K562 (cell line): ENCODE results near the gene HRG. TPM values are rescaled to one million over a fixed set of nuclear protein-coding genes. Genes with fewer than 3 reads are reported as not detected.

Experiments
- ARID1B ChIP-seq: fragments of 450-650 bp; IDR thresholded peaks from 2 replicates; pipeline ENCODE4 v1.6.1; 2016; ENCODE audit warnings: antibody characterized with exemption, mild to moderate bottlenecking, inconsistent platforms
- ATF1 ChIP-seq, 2 experiments: fragments of 450-650 bp in 1 of 2; IDR thresholded peaks; 2 replicates each; pipeline ENCODE4 v1.6.1; 2016; ENCODE audit warnings: missing compliant biosample characterization in 1 of 2, missing genetic modification characterization in 1 of 2
- BCL6 ChIP-seq: fragments of 250-450 bp; sonication (Bioruptor Pico); IDR thresholded peaks from 2 replicates; pipeline ENCODE4 v1.4.0; 2020
- CBX1 ChIP-seq: sonication (generic); IDR thresholded peaks from 2 replicates; pipeline ENCODE4 v1.6.1; 2016; ENCODE audit warnings: antibody characterized with exemption, low read depth, mild to moderate bottlenecking
- CBX3 ChIP-seq, 2 experiments: IDR thresholded peaks; 1 replicate in 1 of 2; 2 replicates in 1 of 2; pipeline ENCODE4 v1.6.1; 2012; ENCODE audit warnings: inconsistent platforms in 2 of 2, low read length in 2 of 2, borderline replicate concordance in 1 of 2, control low read depth in 1 of 2
- CREBBP ChIP-seq: IDR thresholded peaks from one replicate; pipeline ENCODE4 v1.6.1; 2012; ENCODE audit warnings: low read depth, mild to moderate bottlenecking, control low read depth, inconsistent platforms, low read length
- ELF1 ChIP-seq: fragments of 200-800 bp; sonication (Bioruptor generic); IDR thresholded peaks from 2 replicates; pipeline ENCODE4 v1.6.1; 2016; ENCODE audit warnings: missing genetic modification characterization, missing compliant biosample characterization
- ETV1 ChIP-seq: fragments of 450-650 bp; conservative IDR thresholded peaks from 2 replicates; pipeline ENCODE4 v1.6.1; 2016; ENCODE audit warnings: missing genetic modification characterization, control low read depth, low read depth, missing compliant biosample characterization
- HDAC1 ChIP-seq, 2 experiments: fragments of 450-650 bp; IDR thresholded peaks; 2 replicates each; pipeline ENCODE4 v1.6.1; 2016 to 2017; ENCODE audit warnings: inconsistent platforms in 1 of 2, mild to moderate bottlenecking in 1 of 2, moderate library complexity in 1 of 2
- HNRNPL ChIP-seq: fragments of 200-400 bp; formaldehyde crosslinking; IDR thresholded peaks from 2 replicates; pipeline ENCODE4 v1.6.1; 2017; ENCODE audit warnings: low read depth, mild to moderate bottlenecking, low read length
- HOXB6 ChIP-seq: fragments of 250-450 bp; sonication (Bioruptor Pico); IDR thresholded peaks from 2 replicates; pipeline ENCODE4 v1.5.1; 2022; ENCODE audit warnings: mild to moderate bottlenecking, borderline replicate concordance
- KLF13 ChIP-seq: fragments of 450-650 bp; IDR thresholded peaks from 2 replicates; pipeline ENCODE4 v1.6.1; 2016; ENCODE audit warnings: missing genetic modification characterization, low read depth, mild to moderate bottlenecking, missing compliant biosample characterization, moderate library complexity, borderline replicate concordance
- MAFG ChIP-seq: fragments of 450-650 bp; conservative IDR thresholded peaks from 2 replicates; pipeline ENCODE4 v1.6.1; 2016; ENCODE audit warnings: missing genetic modification characterization, missing compliant biosample characterization
- MEIS2 ChIP-seq: fragments of 450-650 bp; IDR thresholded peaks from 2 replicates; pipeline ENCODE4 v1.6.1; 2014; ENCODE audit warnings: mild to moderate bottlenecking; ENCODE audit not compliant: partially characterized antibody
- MXI1 ChIP-seq: IDR thresholded peaks from 2 replicates; pipeline ENCODE4 v1.6.1; 2011; ENCODE audit warnings: low read depth, mild to moderate bottlenecking, improper control_type of control experiment, low read length
- PHTF2 ChIP-seq: fragments of 250-450 bp; sonication (Bioruptor Pico); IDR thresholded peaks from 2 replicates; pipeline ENCODE4 v1.5.0; 2021; ENCODE audit warnings: mild to moderate bottlenecking
- XRCC3 ChIP-seq: fragments of 450-650 bp; IDR thresholded peaks from 2 replicates; pipeline ENCODE4 v1.6.1; 2017; ENCODE audit warnings: mild to moderate bottlenecking, moderate library complexity
- ZNF79 ChIP-seq: fragments of 250-450 bp; sonication (Bioruptor Pico); IDR thresholded peaks from 2 replicates; pipeline ENCODE4 v1.4.0; 2020; ENCODE audit warnings: low read depth, mild to moderate bottlenecking, moderate library complexity
- ZSCAN29 ChIP-seq: fragments of 450-650 bp; IDR thresholded peaks from 2 replicates; pipeline ENCODE4 v1.6.1; 2017
- polyA plus RNA-seq, 8 experiments: library from polyadenylated mRNA; depleted of rRNA in 4 of 8; stranded (reverse) in 5 of 8; unstranded in 3 of 8; fragments of >200 nt; fragmentation: Nextera tagmentation in 2 of 8; fragmentation: Illumina TruSeq in 1 of 8; extraction: Ambion mirVana in 2 of 8; extraction: Trizol in 1 of 8; gene quantifications; 2 replicates each; pipeline versions ENCODE4 v1.2.1 to v1.2.3, GENCODE V29; 2011 to 2014; ENCODE audit warnings: inconsistent platforms in 1 of 8, missing spikeins in 1 of 8
- total RNA-seq, 7 experiments: library from RNA; depleted of rRNA in 6 of 7; stranded (reverse); fragments of >200 nt in 6 of 7; fragmentation: Illumina TruSeq in 2 of 7; extraction: Trizol in 2 of 7; gene quantifications; 2 replicates each; pipeline versions ENCODE4 v1.2.1 to v1.2.3, GENCODE V29; 2011 to 2021; ENCODE audit warnings: low replicate concordance in 1 of 7
- TF ChIP-seq, protein P1 (sequence below): fragments of 200-800 bp; sonication (Bioruptor generic); IDR thresholded peaks from 2 replicates; pipeline ENCODE4 v1.6.1; 2016; ENCODE audit warnings: missing genetic modification characterization, missing compliant biosample characterization
- TF ChIP-seq, protein P2 (sequence below): fragments of 450-650 bp; IDR thresholded peaks from 2 replicates; pipeline ENCODE4 v1.6.1; 2016; ENCODE audit warnings: antibody characterized with exemption

Gene HRG
- total and polyA plus RNA-seq, 9 of the 15 experiments (the other 6 are each of a cell fraction or from before 2014, with no cell fraction given): not detected

DNA sequence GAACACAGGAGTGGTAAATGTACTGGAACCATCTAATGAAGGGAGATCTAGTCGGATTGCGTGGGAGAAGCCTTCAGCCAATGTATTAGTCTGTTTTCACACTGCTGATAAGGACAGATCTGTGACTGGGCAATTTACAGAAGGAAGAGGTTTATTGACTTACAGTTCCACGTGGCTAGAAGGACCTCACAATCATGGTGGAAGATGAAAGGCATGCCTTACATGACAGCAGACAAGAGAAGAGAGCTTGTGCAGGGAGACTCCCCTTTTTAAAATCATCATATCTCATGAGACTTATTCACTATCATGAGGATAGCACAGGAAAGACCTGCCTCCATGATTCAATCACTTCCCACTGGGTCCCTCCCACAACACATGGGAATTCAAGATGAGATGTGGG, 17.0 kb downstream of the HRG start (continued):
- TF ChIP-seq HOXB6 (CRISPR knock-in tag) (no peak), ZSCAN29 (no peak), ATF1 (CRISPR knock-in tag; IDR thresholded peaks at IDR 0.05) (no peak), ATF1 (tag; IDR thresholded peaks at IDR 0.05) (no peak), CREBBP (no peak), MAFG (tag) (peak; percentile 45; the same call in 1 of the 2 replicates), CBX1 (no peak), ETV1 (tag) (no peak), HDAC1 (IDR thresholded peaks at IDR 0.05) (0 out of 4 replicates have a peak, but pooled peaks of 1 of the 2 experiments have one; percentile 29), HNRNPL (no peak), BCL6 (CRISPR knock-in tag) (no peak), KLF13 (no peak), MEIS2 (peak; percentile 6), ZNF79 (no peak), ARID1B (peak; percentile 36; the same call in 1 of the 2 replicates), CBX3 (IDR thresholded peaks at IDR 0.05; ENCODE audit: borderline replicate concordance in 1 of 2, low read length in 2 of 2) (no peak), XRCC3 (no peak), MXI1 (no peak), PHTF2 (CRISPR knock-in tag) (no peak), ELF1 (tag) (no peak)
- TF ChIP-seq, protein P1, sequence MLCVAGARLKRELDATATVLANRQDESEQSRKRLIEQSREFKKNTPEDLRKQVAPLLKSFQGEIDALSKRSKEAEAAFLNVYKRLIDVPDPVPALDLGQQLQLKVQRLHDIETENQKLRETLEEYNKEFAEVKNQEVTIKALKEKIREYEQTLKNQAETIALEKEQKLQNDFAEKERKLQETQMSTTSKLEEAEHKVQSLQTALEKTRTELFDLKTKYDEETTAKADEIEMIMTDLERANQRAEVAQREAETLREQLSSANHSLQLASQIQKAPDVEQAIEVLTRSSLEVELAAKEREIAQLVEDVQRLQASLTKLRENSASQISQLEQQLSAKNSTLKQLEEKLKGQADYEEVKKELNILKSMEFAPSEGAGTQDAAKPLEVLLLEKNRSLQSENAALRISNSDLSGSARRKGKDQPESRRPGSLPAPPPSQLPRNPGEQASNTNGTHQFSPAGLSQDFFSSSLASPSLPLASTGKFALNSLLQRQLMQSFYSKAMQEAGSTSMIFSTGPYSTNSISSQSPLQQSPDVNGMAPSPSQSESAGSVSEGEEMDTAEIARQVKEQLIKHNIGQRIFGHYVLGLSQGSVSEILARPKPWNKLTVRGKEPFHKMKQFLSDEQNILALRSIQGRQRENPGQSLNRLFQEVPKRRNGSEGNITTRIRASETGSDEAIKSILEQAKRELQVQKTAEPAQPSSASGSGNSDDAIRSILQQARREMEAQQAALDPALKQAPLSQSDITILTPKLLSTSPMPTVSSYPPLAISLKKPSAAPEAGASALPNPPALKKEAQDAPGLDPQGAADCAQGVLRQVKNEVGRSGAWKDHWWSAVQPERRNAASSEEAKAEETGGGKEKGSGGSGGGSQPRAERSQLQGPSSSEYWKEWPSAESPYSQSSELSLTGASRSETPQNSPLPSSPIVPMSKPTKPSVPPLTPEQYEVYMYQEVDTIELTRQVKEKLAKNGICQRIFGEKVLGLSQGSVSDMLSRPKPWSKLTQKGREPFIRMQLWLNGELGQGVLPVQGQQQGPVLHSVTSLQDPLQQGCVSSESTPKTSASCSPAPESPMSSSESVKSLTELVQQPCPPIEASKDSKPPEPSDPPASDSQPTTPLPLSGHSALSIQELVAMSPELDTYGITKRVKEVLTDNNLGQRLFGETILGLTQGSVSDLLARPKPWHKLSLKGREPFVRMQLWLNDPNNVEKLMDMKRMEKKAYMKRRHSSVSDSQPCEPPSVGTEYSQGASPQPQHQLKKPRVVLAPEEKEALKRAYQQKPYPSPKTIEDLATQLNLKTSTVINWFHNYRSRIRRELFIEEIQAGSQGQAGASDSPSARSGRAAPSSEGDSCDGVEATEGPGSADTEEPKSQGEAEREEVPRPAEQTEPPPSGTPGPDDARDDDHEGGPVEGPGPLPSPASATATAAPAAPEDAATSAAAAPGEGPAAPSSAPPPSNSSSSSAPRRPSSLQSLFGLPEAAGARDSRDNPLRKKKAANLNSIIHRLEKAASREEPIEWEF (CRISPR knock-in tag): no peak
- TF ChIP-seq, protein P2, sequence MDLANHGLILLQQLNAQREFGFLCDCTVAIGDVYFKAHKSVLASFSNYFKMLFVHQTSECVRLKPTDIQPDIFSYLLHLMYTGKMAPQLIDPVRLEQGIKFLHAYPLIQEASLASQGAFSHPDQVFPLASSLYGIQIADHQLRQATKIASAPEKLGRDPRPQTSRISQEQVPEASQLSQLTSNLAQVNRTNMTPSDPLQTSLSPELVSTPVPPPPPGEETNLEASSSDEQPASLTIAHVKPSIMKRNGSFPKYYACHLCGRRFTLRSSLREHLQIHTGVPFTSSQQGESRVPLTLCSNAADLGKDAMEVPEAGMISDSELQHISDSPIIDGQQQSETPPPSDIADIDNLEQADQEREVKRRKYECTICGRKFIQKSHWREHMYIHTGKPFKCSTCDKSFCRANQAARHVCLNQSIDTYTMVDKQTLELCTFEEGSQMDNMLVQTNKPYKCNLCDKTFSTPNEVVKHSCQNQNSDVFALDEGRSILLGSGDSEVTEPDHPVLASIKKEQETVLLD: no peak
